ENCODE measurements around the gene PSME1. TPM values are rescaled to one million over a fixed set of nuclear protein-coding genes. Genes with fewer than 3 reads are reported as not detected.
A peak's percentile ranks its signal among the peaks of the same experiment; 100 is the strongest.

The PSME1 gene
- total RNA-seq, 1 experiment from 2014 or later, result 76.8 TPM

DNA sequence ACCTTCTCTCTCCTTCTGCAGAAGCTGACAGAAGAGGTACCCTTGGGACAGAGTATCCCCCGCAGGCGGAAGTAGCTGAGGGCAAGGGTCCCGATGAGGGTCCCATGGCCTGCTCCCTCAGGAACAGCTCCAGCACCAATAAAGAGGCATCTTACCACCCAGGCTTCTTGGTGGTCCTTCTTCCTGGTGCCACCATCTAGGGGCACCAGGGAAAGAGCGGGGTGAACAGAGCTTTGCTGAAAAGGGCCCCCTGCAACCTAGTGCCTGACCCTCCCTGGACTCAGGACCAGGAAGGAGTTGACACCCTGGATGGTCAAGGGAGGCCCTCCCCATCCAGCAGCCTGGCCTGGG lies 24.5 kb downstream of the PSME1 start (continued):
- TF ChIP-seq CBFB (CRISPR knock-in tag; IDR thresholded peaks at IDR 0.05; ENCODE audit: low read depth) (no peak), IRF2 (CRISPR knock-in tag; IDR thresholded peaks at IDR 0.05; ENCODE audit: borderline replicate concordance, low read depth) (no peak), FOXK1 (CRISPR knock-in tag; IDR thresholded peaks at IDR 0.05) (no peak), RELA (CRISPR knock-in tag; IDR thresholded peaks at IDR 0.05; ENCODE audit: borderline replicate concordance) (no peak), NR1H2 (CRISPR knock-in tag; IDR thresholded peaks at IDR 0.05) (no peak), ATF3 (CRISPR knock-in tag; conservative IDR thresholded peaks at IDR 0.05) (no peak), FOXJ3 (CRISPR knock-in tag; IDR thresholded peaks at IDR 0.05; ENCODE audit: borderline replicate concordance) (no peak), ERG (CRISPR knock-in tag; IDR thresholded peaks at IDR 0.05) (no peak), ZNF396 (CRISPR knock-in tag; IDR thresholded peaks at IDR 0.05; ENCODE audit: borderline replicate concordance) (no peak)
- TF ChIP-seq, protein P1, sequence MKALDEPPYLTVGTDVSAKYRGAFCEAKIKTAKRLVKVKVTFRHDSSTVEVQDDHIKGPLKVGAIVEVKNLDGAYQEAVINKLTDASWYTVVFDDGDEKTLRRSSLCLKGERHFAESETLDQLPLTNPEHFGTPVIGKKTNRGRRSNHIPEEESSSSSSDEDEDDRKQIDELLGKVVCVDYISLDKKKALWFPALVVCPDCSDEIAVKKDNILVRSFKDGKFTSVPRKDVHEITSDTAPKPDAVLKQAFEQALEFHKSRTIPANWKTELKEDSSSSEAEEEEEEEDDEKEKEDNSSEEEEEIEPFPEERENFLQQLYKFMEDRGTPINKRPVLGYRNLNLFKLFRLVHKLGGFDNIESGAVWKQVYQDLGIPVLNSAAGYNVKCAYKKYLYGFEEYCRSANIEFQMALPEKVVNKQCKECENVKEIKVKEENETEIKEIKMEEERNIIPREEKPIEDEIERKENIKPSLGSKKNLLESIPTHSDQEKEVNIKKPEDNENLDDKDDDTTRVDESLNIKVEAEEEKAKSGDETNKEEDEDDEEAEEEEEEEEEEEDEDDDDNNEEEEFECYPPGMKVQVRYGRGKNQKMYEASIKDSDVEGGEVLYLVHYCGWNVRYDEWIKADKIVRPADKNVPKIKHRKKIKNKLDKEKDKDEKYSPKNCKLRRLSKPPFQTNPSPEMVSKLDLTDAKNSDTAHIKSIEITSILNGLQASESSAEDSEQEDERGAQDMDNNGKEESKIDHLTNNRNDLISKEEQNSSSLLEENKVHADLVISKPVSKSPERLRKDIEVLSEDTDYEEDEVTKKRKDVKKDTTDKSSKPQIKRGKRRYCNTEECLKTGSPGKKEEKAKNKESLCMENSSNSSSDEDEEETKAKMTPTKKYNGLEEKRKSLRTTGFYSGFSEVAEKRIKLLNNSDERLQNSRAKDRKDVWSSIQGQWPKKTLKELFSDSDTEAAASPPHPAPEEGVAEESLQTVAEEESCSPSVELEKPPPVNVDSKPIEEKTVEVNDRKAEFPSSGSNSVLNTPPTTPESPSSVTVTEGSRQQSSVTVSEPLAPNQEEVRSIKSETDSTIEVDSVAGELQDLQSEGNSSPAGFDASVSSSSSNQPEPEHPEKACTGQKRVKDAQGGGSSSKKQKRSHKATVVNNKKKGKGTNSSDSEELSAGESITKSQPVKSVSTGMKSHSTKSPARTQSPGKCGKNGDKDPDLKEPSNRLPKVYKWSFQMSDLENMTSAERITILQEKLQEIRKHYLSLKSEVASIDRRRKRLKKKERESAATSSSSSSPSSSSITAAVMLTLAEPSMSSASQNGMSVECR (CRISPR knock-in tag; IDR thresholded peaks at IDR 0.05; ENCODE audit: borderline replicate concordance), result no peak
- TF ChIP-seq, protein P2, sequence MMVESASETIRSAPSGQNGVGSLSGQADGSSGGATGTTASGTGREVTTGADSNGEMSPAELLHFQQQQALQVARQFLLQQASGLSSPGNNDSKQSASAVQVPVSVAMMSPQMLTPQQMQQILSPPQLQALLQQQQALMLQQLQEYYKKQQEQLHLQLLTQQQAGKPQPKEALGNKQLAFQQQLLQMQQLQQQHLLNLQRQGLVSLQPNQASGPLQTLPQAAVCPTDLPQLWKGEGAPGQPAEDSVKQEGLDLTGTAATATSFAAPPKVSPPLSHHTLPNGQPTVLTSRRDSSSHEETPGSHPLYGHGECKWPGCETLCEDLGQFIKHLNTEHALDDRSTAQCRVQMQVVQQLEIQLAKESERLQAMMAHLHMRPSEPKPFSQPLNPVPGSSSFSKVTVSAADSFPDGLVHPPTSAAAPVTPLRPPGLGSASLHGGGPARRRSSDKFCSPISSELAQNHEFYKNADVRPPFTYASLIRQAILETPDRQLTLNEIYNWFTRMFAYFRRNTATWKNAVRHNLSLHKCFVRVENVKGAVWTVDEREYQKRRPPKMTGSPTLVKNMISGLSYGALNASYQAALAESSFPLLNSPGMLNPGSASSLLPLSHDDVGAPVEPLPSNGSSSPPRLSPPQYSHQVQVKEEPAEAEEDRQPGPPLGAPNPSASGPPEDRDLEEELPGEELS (CRISPR knock-in tag; IDR thresholded peaks at IDR 0.05), result no peak

DNA sequence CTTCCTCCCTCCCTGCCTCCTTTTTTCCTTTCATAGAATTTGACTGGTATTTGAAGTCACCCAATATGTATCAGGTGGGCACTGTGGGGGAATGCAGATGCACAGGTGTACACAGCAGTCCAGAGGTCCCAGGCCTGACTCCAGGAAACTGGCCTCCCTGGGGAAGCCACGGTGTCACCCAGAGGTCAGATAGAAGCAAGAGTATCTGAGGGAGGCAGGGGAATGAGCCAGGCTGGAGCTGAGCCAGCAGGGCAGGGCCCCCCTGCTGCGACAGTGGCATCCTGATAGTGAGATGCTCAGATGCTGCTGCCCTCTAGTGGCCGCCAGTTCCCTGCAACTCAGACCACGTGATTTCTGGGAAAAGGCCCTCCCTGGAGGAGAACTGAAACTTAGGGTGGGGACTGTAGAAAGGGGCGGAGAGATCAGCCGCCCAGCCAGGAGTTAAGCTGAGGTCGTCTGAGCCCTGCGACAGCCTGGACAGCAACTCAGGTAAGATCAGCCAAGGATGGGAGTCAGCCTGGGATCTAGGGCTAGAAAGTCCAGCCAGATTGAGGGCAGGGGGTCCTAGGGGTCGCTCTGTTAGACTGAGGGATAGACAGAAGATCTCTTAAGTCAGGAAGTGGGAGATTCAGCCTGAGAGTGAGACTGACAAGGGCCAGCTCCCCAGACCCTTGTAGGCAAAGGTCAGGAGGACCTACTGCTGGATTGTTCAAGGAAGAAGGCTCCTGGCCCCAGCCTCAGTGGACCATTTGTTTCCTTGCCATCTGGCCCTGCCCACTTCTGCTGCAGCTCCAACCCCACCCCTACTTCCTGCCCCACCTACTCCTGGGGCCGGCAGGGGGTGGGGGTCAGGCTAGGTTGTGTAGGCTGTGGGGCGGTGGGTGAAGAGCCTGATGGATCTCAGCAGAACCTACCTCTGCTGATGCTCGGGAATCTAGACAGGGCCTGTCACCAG lies 25.1 kb downstream of the PSME1 start, which contains the start of gene IRF9:
IRF9 (plus strand) TSS at position 416 of the 955 bp plus-strand sequence. CDS start 880 bp downstream, outside the sequence.
- ChIA-PET POLR2A (interaction anchor here (0.5 to 2.3 kb wide), 15 partner anchors 10 to 876 kb away, joined by 3 to 13 read pairs (median 4); partner anchors contain the start of genes CHMP4A, DCAF11, EMC9 and IPO4), CTCF (interaction anchor here (0.6 to 2.7 kb wide), 53 partner anchors 9 to 270 kb away, joined by 3 to 55 read pairs (median 6); partner anchors contain the start of genes CARMIL3, CHMP4A, CIDEB and DCAF11)
- H3K27me3 Mint-ChIP-seq (ENCODE audit: low read depth), result no peaks in the 10 kb centered on the region
- peaks cover 34% of the 10 kb centered on the region for H3K36me3 Mint-ChIP-seq
- H3K4me1 Mint-ChIP-seq, result peaks cover 13% of the 10 kb centered on the region
- peak; percentile 97 for ATAC-seq
- peak within 1 kb of the TSS; percentile 70 for H3K4me3 Mint-ChIP-seq
- peak within 1 kb of the TSS; percentile 90 for H3K27ac Mint-ChIP-seq
- H3K9me3 Mint-ChIP-seq, result no peaks in the 10 kb centered on the region
- peak; percentile 99 for DNase-seq (ENCODE audit: low spot score)
- 0 out of 2 replicates have a peak, but pooled peaks have one; percentile 46 for TF ChIP-seq SP1 (CRISPR knock-in tag; conservative IDR thresholded peaks at IDR 0.05)
- TF ChIP-seq USF1 (CRISPR knock-in tag; IDR thresholded peaks at IDR 0.05), result peak; percentile 95
- TF ChIP-seq, protein P3, sequence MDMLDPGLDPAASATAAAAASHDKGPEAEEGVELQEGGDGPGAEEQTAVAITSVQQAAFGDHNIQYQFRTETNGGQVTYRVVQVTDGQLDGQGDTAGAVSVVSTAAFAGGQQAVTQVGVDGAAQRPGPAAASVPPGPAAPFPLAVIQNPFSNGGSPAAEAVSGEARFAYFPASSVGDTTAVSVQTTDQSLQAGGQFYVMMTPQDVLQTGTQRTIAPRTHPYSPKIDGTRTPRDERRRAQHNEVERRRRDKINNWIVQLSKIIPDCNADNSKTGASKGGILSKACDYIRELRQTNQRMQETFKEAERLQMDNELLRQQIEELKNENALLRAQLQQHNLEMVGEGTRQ (CRISPR knock-in tag; IDR thresholded peaks at IDR 0.05), result peak; percentile 96
- TF ChIP-seq FOXK1 (CRISPR knock-in tag; IDR thresholded peaks at IDR 0.05), result no peak
- no peak for TF ChIP-seq ZNF425 (CRISPR knock-in tag; conservative IDR thresholded peaks at IDR 0.05)
- TF ChIP-seq MAX (CRISPR knock-in tag; IDR thresholded peaks at IDR 0.05), result peak; percentile 50; the same call in 1 of the 2 replicates
- TF ChIP-seq GABPB1 (CRISPR knock-in tag; IDR thresholded peaks at IDR 0.05), result peak; percentile 96
- no peak for TF ChIP-seq GRHL2 (CRISPR knock-in tag; IDR thresholded peaks at IDR 0.05; ENCODE audit: insufficient replicate concordance, severe bottlenecking)
- no peak for TF ChIP-seq E2F1 (CRISPR knock-in tag; IDR thresholded peaks at IDR 0.05)

Measured in WTC11 (cell line).